K562 (cell line): ENCODE results near the gene MPL. TPM values are rescaled to one million over a fixed set of nuclear protein-coding genes. Genes with fewer than 3 reads are reported as not detected.

Experiments used
- BMI1 ChIP-seq: fragments of 150-350 bp; IDR thresholded peaks from 2 replicates; pipeline ENCODE4 v1.6.1; 2014; ENCODE audit warnings: low read length
- CBX1 ChIP-seq: sonication (generic); IDR thresholded peaks from 2 replicates; pipeline ENCODE4 v1.6.1; 2016; ENCODE audit warnings: antibody characterized with exemption, low read depth, mild to moderate bottlenecking
- CREB1 ChIP-seq, 2 experiments: sonication (generic) in 1 of 2; formaldehyde crosslinking in 1 of 2; IDR thresholded peaks; 2 replicates each; pipeline versions ENCODE4 v1.6.1 to v1.8.0; 2012 to 2022; ENCODE audit warnings: inconsistent platforms in 1 of 2, mild to moderate bottlenecking in 1 of 2, missing genetic modification reagents in 1 of 2, moderate library complexity in 1 of 2
- CREBBP ChIP-seq: IDR thresholded peaks from one replicate; pipeline ENCODE4 v1.6.1; 2012; ENCODE audit warnings: low read depth, mild to moderate bottlenecking, control low read depth, inconsistent platforms, low read length
- ELK3 ChIP-seq: fragments of 450-650 bp; formaldehyde crosslinking; IDR thresholded peaks from 2 replicates; pipeline ENCODE4 v1.4.0; 2020; ENCODE audit warnings: mild to moderate bottlenecking
- KAT8 ChIP-seq: fragments of 450-650 bp; IDR thresholded peaks from 2 replicates; pipeline ENCODE4 v1.6.1; 2016; ENCODE audit warnings: low read depth, mild to moderate bottlenecking
- MCM2 ChIP-seq: fragments of 450-650 bp; IDR thresholded peaks from 2 replicates; pipeline ENCODE4 v1.6.1; 2017; ENCODE audit warnings: low read depth, mild to moderate bottlenecking
- NCOR1 ChIP-seq: fragments of 450-650 bp; IDR thresholded peaks from 2 replicates; pipeline ENCODE4 v1.6.1; 2016; ENCODE audit warnings: mild to moderate bottlenecking, moderate library complexity
- POLR2A ChIP-seq: fragments of 450-650 bp; conservative IDR thresholded peaks from 2 replicates; pipeline ENCODE4 v1.6.1; 2016
- RBM25 ChIP-seq: fragments of 200-400 bp; formaldehyde crosslinking; IDR thresholded peaks from 2 replicates; pipeline ENCODE4 v1.6.1; 2018; ENCODE audit warnings: low read length, low read depth, moderate library complexity; ENCODE audit not compliant: severe bottlenecking
- REST ChIP-seq, 2 experiments: fragments of 450-650 bp; formaldehyde crosslinking in 1 of 2; IDR thresholded peaks; 2 replicates each; pipeline versions ENCODE4 v1.4.0 to v1.6.1; 2014 to 2020; ENCODE audit warnings: mild to moderate bottlenecking in 2 of 2, borderline replicate concordance in 1 of 2, low read depth in 1 of 2
- SLC30A9 ChIP-seq: fragments of 250-450 bp; sonication (Bioruptor Pico); IDR thresholded peaks from 2 replicates; pipeline ENCODE4 v1.8.0; 2022; ENCODE audit warnings: mild to moderate bottlenecking, moderate library complexity
- SUPT5H ChIP-seq: fragments of 450-650 bp; IDR thresholded peaks from 2 replicates; pipeline ENCODE4 v1.6.1; 2016
- ZNF785 ChIP-seq: fragments of 250-450 bp; sonication (Bioruptor Pico); IDR thresholded peaks from 2 replicates; pipeline ENCODE4 v1.4.0; 2020; ENCODE audit warnings: mild to moderate bottlenecking
- polyA plus RNA-seq, 8 experiments: library from polyadenylated mRNA; depleted of rRNA in 4 of 8; stranded (reverse) in 5 of 8; unstranded in 3 of 8; fragments of >200 nt; fragmentation: Nextera tagmentation in 2 of 8; fragmentation: Illumina TruSeq in 1 of 8; extraction: Ambion mirVana in 2 of 8; extraction: Trizol in 1 of 8; gene quantifications; 2 replicates each; pipeline versions ENCODE4 v1.2.1 to v1.2.3, GENCODE V29; 2011 to 2014; ENCODE audit warnings: inconsistent platforms in 1 of 8, missing spikeins in 1 of 8
- total RNA-seq, 7 experiments: library from RNA; depleted of rRNA in 6 of 7; stranded (reverse); fragments of >200 nt in 6 of 7; fragmentation: Illumina TruSeq in 2 of 7; extraction: Trizol in 2 of 7; gene quantifications; 2 replicates each; pipeline versions ENCODE4 v1.2.1 to v1.2.3, GENCODE V29; 2011 to 2021; ENCODE audit warnings: low replicate concordance in 1 of 7
- TF ChIP-seq, protein P1 (sequence below): sonication (generic); IDR thresholded peaks from 2 replicates; pipeline ENCODE4 v1.6.1; 2016

The MPL gene
- total and polyA plus RNA-seq, 9 of the 15 experiments (the other 6 are each of a cell fraction or from before 2014, with no cell fraction given) = not detected

DNA sequence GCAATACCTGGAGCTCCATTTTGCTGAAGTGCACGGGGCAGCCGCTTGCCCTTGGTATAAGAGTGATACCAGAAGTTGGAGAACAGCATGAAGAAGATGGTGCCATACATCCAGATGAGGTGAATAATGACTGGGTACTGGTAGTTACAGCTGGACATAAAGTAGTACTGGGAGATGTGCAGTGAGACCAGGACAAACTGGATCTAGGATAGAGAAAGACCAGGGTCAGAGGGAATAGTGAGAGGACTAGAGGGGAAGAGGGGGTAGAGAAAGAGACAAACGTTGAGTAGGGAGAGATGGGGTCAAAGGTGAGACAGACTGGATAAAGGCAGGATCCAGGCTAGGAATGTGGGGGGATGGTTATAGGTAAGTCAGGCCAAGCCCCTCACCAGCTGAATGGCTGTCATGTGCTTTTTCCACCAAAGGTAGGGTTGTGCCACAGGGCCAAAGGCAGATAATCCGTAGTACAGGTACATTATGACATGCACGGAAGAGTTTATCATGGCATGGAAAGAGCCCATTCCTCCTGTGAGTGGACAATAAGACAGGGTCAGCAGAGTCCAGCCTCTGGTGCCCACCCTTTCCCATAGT, 26.4 kb downstream of the MPL start (continued):
- no peak for TF ChIP-seq ZNF785 (CRISPR knock-in tag)
- no peak for TF ChIP-seq REST (IDR thresholded peaks at IDR 0.05; ENCODE audit: borderline replicate concordance)
- TF ChIP-seq REST (CRISPR knock-in tag; IDR thresholded peaks at IDR 0.05; ENCODE audit: low read depth) = no peak
- no peak for TF ChIP-seq SLC30A9 (CRISPR knock-in tag)
- TF ChIP-seq CREB1 (IDR thresholded peaks at IDR 0.05) = no peak
- TF ChIP-seq CREB1 (CRISPR knock-in tag; IDR thresholded peaks at IDR 0.05) = no peak
- 0 out of 2 replicates have a peak, but pooled peaks have one; percentile 9 for TF ChIP-seq NCOR1
- TF ChIP-seq POLR2A = peak; percentile 66
- TF ChIP-seq MCM2 = no peak
- TF ChIP-seq ELK3 (CRISPR knock-in tag) = no peak
- no peak for TF ChIP-seq KAT8
- peak; percentile 72 for TF ChIP-seq CREBBP
- TF ChIP-seq RBM25 = no peak
- no peak for TF ChIP-seq BMI1
- TF ChIP-seq SUPT5H = 0 out of 2 replicates have a peak, but pooled peaks have one; percentile 53
- TF ChIP-seq, protein P1, sequence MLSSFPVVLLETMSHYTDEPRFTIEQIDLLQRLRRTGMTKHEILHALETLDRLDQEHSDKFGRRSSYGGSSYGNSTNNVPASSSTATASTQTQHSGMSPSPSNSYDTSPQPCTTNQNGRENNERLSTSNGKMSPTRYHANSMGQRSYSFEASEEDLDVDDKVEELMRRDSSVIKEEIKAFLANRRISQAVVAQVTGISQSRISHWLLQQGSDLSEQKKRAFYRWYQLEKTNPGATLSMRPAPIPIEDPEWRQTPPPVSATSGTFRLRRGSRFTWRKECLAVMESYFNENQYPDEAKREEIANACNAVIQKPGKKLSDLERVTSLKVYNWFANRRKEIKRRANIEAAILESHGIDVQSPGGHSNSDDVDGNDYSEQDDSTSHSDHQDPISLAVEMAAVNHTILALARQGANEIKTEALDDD = no peak
- TF ChIP-seq CBX1 = no peak
